ENCODE results near the gene MBP.

Gene MBP

DNA sequence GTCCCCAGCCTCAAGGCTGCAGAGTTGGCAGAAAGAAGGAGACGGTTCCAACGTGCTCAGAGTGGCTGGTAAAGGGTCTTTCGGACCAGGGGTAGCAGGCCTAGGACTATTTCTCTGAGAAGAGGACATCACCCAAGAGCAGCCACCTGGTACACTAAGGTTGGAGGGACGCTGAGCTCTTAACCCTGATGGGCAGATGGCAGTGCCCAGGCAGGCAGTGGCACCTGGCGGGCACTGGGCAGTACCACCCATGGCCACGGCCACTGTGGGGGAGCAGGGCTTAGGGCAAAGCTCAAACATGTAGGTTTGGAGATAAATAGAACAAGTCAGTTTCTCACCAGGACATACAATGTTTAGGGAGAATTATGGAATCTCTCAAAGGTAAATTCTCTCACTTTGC, 53.5 kb downstream of the MBP start:
- no peak for DNase-seq

DNA sequence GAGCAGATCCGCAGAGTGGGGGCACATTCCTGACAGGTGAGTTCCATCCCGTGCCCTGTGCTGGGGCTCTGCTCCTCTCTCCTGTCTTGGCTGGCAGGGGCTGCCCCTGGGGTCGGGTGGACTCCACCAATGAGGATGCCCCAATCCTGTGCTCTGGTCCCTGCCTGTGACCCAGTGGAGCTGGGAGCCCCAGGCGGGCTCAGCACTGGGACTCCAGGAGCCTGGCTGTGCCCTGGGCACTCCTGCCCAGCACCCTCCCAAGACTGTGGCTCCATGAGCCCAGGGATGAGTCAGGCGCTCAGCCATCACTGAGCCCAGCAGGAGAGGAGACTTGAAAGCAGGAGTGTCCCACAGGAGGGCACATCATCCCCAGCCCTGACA, 53.9 kb downstream of the MBP start:
- DNase-seq: no peak

DNA sequence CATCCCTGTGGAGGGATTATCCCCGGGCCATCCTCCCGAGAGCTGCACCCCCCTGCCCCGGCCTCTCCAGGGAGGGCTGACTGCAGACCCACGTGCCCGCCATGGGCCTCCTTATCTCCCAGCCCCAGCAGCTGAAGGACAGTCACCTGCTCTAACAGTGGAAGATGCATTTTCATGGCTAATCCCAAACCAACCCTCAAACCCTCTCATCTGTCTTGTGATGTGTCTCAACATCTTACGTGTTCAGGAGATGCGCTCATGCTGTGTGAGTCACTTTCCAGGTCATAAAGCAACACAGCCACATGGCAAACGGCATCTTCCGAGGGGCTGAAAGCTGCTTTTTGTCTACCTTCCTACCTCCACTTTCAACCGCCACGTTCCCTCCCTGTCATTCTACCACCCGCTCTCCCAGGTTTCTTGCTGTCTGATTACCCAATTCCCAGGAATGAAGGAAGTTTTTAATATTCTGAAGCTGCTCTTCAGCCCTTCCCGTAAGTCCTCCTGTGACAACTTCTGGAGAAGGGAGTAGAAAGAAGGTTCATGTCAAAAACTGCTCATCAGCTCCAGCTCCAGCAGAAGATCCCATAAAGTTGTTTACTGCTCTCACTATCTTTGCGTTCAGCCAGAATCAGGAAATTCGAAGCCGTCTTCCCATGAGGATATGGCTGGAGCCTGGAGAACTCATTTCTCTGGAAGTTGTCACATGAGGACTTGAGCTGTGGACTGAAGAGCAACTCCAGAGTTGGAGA, 54.5 kb downstream of the MBP start:
- no peak for DNase-seq

DNA sequence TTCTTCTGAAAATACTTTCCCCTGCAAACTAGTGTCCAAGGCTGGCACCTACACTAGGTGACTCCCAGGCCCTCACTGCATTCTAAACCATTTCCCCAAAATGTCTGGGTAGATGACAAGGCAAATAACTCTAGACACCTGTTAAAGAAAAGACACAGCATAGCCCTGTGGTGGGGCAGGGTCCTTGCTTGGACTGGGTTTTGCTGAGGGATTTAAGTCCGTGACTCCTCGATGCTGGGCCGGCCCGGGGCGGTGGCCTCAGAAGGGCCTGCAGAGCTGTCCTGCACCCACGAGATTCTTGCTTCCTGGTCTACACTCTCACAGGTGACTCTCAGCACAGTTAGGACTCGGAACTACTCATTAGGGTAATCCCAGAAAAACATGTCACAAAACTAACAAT, 55.2 kb downstream of the MBP start:
- no peak for DNase-seq

DNA sequence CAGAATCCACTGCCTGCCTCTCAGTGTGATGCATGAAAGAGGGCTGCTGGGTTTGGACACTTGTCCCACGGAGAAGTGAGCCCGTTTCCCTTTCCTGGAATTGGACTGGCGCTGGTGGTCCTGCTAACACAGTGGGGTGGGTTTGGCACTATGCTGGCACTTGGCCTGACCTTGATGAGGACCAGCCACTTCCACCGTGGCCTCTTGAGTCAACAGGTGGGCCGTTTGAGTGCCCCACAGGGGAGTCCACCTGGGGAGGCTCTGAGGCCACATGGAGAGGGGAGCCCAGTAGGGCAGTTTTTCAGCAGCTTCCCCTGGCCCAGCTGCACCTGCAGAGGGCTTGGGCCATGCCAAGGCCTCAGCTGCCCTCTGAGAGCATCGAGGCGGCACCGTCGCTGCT, 56.5 kb downstream of the MBP start:
- DNase-seq: no peak

DNA sequence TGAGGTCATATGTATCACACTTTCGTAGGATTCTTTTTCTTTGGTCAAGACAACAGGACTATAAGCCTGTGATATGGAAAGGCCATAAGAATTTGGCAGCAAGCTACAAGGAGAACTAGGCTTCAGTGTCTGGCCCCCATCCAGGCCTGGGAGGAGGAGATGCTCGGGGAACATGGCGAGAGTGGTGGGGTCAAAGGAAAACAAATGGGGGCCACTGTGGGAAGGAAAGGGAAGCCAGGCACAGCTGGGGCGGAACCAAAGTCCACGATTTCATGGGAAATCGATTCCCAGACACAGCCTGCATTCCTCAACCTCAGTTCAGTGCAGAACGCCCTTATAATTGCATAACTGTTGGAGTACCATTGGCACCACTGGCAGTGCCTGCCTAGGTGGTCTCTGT, 58.2 kb downstream of the MBP start:
- DNase-seq: no peak

DNA sequence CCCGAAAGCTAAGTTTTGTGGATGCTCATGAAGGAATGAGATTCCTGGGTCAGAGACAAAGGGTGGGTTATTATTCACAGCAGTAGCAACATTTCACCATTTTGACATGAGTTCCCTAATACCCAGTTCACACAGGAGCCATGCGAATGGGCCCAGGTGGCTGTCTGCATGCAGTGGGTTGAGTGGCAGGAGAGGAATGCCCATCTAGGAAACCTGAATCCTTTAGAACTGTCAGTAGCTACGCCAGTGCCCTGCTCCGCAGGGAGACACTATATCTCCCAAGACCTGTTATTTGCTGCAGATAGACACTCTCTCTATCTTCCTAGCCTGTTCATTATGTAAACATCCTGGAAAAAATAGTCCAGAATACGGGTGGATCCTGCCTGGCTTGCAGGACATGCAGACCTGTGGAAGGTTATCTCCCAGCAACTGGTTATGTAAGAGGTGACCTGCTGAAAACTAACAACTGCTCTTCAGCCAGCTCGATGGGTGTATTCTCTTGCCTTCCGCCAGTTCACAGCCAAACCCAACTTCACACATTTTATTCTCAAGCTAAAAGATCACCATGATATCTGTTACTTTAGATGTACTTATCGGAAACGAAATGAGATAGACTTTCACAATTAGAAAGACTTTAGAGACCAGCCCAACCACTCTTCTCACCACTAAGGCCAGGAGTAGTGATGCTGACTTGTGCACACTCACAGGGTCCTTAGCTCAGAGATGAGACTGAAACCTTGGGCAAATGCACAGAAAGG, 59.1 kb downstream of the MBP start:
- DNase-seq: no peak

DNA sequence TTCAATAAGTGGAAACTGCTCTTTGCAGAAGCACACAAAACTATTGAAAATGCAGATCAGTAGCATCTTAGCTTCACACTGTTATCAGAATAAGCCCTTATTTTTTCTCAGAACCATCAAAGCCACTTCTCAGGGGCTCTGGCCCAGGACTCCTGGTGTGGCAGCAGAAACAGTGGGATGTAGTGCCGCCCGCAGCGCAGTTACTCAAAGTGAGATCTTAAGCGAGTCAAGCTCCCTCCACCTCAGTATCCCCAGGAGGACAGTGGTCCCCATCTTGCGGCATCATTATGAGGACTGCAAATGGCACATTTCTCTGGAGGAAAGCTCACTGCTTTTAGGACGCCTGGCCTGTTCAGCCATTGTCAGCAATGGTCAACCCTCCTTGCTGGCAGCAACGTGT, 60.0 kb downstream of the MBP start:
- no peak for DNase-seq

DNA sequence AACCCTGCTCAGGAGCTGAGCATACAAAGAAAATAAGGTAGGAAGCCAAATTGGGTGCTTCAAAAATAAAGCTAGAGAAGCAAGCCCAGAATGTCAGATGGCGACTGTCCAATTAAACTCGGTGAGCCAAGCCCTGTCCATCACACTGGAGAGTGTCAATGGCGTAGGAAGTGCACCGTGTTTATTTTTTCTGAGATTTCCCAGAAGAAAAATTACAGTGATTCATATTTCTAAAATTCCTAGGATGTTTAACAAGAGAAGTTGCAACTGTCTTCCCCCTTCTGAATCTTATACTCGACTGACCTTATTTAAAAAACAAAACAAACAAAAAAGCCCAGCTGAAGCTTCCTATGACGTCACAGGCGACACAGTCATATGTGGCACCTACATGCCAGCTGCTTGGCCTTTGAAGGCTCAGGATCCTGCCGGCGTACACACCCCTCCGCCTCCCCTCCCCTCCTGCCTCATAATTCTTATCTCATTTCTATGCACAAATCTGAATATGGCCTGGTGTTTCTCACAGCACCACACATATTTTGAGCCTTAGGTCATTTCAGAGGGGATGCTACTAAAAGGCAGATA, 60.8 kb downstream of the MBP start:
- no peak for DNase-seq

DNA sequence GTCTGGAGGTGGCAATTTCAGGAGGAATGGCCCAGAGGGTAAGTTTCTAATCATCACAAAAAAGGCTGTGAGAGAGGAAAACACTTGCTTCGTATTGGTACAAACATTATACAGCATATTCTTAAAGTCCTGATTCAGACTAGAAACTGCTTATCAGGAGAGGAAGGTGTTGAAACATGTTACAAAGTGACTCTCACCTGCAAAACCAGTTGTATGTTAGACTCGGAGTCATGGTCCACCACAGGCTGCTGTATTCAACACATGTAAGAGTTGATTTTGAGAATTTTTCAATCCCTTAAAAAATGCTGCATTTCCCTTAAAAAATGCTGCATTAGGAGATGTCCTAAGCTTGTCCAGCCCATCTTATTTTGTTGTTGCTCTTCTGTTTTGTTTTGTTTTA, 61.5 kb downstream of the MBP start:
- DNase-seq: no peak

DNA sequence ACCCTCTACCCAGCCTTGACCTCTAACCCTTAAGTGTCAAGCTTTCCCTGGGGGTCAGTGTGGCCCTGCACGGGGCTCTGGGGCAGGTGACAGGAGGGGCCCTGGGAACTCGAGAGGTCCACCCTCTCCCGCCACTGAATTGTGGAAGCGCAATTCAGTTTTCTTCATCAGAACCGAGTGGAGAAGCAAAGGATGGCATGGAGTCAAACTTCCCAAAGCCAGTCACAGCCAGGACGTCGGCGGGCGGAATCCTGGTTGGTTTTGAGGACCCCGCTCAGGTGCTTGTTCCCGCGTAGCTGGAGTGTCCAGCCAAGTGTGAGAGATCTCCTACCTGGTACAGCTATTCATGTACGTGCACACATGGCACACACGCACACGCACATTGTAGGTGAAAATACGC, 62.0 kb downstream of the MBP start:
- DNase-seq: no peak

DNA sequence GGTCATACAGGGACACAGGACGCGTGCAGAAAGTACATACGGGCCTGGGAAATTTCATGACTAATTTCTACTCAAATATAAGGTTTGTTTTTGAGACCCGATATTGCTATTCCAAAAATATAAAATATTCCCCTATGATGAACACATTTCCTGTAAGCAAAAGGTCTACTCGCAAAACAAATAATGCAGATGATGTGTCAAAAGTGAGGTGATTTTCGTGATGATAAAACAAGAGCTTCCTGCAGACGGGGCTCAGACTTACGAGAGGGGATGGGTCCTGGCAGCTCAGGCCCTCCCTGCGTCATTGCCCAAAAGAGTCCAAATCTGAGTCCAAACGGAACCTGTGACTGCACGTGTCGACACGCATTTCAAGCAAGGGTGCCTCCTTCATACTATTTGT, 62.7 kb downstream of the MBP start:
- DNase-seq: no peak

DNA sequence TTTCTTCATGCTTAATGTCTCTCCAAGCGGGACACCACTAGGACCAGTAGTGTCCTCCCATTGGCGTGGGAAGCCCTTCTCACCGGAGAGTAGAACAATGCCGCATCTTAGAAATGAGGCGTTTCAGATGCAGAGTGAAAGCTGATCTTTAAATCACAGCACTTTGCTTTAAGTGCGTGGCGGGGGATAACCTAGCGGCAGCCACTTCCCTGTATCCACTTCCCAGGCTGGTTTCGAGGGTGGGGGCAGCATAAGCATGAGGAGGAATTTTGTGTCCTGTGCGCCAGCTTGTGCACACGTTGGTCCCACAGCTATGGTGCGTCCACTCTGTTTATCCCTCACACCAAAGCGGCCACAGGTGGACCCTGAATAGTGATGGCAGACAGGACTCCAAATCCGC, 63.1 kb downstream of the MBP start:
- DNase-seq: no peak

DNA sequence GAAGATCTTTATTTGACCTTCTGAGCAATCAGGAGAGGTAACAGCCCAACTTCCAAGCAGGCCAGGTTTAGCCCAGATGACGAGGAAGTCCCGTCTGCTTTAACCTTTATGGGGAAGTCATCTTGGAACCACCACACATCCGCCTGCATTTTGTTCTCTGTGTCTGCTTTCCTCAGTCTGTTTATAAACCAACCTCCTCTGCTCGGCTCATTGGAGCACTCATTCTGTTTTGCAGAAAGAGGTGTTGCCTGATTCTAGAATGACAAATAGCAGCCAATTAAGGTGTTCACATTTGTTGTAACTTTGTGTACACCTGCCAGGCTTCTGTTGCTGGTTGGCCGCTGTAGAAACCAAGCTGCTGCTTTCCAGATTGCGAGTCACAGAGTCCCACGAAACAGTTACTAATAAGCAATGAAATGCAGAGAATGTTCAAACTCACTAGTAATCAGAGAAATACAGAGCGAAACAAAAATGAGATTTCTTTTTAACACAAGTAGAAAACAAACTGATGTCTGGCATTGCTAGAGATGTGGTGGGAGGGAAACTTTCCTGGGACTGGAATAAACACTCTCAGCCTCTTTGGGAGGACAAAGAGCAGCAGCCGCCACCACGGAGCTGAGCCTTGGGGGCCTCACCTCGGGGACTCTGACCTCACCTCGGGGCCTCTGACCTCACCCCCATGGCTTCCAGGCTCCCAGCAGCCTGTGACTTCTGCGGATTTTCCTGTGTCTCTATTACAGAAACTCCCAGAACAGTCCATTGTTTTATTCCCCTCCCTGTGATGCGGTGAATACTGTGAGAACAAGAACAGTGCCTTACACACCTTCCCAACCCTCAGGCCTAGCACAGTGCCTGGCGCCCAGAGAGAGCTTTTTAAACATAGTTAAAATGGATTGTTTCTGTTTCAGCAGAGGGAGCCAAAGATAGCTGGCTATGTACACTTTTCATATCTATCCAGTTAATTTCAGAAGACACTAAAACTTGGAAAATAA, 64.0 kb downstream of the MBP start:
- DNase-seq: no peak

DNA sequence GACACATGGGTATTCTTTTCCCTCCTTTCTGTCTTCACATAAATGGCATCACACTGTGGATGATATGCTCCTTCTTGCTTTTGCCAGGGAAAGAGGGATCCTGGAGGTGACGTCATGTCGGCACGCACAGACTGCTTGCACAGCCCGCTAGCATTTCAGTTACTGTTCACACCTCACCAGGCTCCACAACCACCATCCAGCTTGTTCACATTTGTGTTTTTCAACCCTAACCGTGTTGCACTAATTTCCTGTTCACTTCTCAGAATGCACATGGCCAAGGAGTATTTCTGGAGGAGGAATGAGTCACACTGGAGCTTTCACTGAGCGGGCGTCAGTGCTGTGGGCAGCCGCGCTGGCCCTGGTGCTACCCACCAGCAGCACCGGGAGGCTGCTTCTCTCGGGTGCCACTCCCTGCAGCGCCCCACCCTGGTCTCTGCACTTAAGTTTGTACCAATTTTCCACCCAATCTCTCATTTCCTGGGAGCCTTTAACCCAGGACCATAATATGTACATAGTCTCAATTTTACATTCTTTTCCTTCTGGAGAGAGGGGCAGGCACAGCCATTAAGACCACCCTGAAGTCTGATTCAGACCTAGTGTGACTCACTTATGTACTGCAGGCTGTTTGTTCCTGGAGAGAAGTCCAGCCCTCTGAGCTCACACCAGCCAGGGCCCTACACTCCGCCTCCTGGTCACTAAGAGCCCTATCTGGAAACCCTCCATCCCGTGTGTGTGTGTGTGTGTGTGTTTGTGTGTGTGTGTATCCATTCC, 65.1 kb downstream of the MBP start:
- no peak for DNase-seq

DNA sequence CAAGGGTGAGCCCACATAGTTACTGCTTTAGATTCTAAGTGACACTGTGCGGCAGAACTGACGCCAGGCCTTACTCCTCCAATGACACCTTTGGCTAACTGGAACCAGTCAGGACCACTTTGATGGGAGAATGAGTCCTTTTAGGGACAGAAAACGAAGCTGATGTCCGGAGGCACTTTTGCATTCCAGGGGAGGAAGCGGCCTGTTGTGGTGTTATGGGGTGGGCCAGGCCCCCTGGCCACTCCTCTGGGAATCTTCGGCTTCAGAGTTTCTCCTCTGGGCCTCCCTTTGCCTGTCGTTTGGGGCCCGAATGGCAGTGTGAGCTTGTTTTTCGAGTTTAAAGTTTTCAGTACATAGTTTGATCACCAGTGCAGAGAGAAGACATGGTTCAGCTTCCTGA, 65.9 kb downstream of the MBP start:
- DNase-seq: no peak

DNA sequence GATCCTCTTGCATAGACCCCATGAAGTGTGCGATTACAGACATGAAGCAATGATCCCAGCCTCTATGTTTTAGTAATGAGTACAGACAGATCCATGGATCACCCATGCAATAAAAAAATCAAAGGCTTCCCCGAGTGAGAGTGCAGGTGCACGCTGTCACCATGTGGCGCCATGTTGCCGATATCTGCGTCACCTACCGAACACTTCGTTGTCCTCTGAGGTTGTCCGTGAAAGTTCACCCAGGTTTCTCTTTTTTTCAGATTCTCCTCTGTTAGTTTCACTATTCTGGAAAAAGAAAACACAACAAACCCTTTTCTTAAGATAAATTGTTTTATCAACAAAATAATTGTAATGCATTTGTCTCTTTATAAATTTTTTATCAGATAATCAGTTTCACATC, 66.5 kb downstream of the MBP start:
- no peak for DNase-seq

DNA sequence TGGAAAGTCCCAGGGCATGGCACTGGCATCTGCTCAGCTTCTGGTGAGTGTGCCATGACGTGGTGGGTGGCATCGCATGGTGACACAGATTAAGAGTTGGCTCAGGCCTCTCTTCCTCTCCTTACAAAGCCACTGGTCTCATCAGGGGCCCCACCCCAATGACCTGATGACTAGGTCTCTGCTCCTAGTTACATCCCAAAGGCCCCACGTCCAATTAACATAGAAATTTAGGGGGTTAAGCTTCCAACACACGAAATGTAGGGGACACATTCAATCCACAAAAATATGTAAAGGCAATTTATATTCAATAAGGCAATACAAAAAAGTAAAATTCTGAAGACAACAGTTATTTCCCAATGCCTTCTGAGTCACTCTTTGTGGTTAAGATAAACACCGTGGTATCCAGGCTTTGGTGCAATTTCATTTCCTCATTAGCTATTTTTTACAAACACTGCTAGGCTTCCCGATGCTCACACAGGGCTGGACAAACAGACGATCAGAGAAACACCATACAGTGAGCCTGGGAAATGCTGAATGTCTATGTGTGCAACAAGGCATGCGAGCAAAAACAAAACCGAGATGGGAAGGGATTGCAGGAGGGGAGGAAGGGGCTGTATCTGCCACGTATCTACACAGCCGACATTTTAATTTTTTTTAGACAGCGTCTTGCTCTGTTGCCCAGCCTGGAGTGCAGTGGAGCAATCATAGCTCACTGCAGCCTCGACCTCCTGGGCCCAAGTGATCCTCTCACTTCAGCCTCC, 67.2 kb downstream of the MBP start:
- no peak for DNase-seq

DNA sequence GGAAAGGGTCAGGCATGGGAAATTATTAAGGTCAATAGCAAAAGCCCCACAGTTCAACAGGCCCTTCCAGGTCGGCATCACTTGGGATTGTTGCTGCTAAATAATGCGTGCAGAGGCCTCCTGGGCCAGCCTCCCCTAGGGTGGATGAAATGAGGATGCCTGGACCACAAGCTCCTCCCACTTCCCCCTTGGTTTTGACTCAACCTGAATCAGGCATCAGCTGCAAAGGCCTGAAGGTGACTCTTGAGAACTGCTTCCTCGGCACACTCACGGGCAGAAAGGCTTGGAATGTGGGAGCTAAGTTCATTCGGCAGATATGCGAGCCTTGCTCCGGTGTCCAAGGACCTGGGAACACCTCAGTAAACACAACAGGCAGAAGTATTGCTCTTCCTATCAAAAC, 69.3 kb downstream of the MBP start:
- DNase-seq: no peak

DNA sequence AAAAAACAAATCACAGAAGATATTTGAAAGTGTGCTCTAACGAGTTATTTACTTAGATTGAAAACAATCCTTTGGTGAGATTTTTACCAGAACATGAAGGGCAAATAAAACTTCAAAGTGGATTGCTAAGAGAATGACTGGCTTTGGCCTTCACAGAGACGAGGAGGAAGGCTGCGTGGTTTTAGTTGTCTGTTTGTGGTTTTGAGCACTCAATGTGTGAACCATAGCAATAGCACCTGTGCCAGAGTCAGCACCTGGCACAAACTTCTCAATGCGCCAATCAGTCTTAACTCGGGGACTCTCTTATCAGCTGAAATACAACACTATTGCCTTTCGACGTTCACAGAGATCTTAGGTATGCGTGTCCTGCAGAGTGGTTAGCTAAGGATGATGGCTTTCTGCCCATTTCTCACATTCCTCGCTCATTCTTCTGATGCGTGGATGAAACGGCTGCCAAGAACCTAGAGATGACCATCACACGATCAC, 70.0 kb downstream of the MBP start:
- no peak for DNase-seq

DNA sequence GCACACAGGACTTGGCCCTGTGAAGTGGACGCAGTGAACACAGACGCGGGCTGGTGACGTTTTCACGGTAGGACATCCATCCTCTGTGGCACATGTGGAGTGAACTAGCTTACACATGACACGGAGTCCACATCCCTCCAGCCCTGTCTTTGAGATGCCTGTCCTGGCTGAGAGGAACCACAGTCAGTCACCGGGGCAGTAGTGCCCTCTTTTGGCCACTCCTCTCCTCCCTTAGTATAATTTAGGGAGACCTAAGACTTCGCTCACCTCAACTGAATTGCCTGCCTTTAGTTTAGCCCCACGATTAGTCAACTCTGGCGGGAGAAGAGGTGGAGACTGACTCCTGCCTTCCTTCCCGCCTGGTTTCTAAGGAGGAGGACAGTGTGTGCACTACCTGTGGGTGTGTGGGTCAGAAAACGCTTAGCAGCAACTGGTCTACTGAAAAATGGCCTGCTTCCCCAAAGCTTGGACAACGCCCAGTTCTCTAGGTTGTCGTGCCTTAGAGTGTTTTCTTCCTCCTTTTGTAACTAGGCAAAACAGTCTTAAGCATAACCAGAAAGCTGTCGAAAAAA, 70.6 kb downstream of the MBP start:
- no peak for DNase-seq
